Heart left ventricle (tissue), 16 donors: ENCODE measurements around the gene SMOC2. TPM values are rescaled to one million over a fixed set of nuclear protein-coding genes. Genes with fewer than 3 reads are reported as not detected.

Experiments used
- ATAC-seq, 4 donors: fragments of 200-7000 bp; cut with Tn5 transposase; one replicate each; pipeline ENCODE4 v1.9.1; 2020 to 2022; ENCODE audit warnings: moderate library complexity in 4 of 4, mild to moderate bottlenecking in 3 of 4, moderate number of reproducible peaks in 1 of 4
- DNase-seq, 5 donors: peaks; one replicate each; pipeline ENCODE4 v3.0.0-alpha.2; 2020
- H3K27ac ChIP-seq, 12 donors: fragments of 200-600 bp; sonication (generic) in 4 of 12; one replicate each; pipeline versions ENCODE4 v1.5.0 to v1.8.0; 2016 to 2022; ENCODE audit warnings: mild to moderate bottlenecking in 2 of 12
- H3K27me3 ChIP-seq, 9 donors: fragments of 200-600 bp; sonication (generic) in 2 of 9; one replicate each; pipeline versions ENCODE4 v1.5.1 to v1.8.0; 2016 to 2022; ENCODE audit warnings: mild to moderate bottlenecking in 3 of 9
- H3K36me3 ChIP-seq, 9 donors: fragments of 200-600 bp; sonication (generic) in 2 of 9; one replicate each; pipeline versions ENCODE4 v1.5.0 to v1.8.0; 2018 to 2022; ENCODE audit warnings: mild to moderate bottlenecking in 2 of 9
- H3K4me1 ChIP-seq, 12 donors: fragments of 200-600 bp; sonication (generic) in 4 of 12; one replicate each; pipeline versions ENCODE4 v1.5.0 to v1.8.0; 2016 to 2022; ENCODE audit warnings: mild to moderate bottlenecking in 3 of 12
- H3K4me3 ChIP-seq, 12 donors: fragments of 200-600 bp; sonication (generic) in 4 of 12; one replicate each; pipeline versions ENCODE4 v1.5.0 to v1.8.0; 2017 to 2022; ENCODE audit warnings: mild to moderate bottlenecking in 9 of 12, moderate library complexity in 4 of 12
- H3K9me3 ChIP-seq, 12 donors: fragments of 200-600 bp; sonication (generic) in 4 of 12; one replicate each; pipeline versions ENCODE4 v1.5.0 to v1.8.0; 2016 to 2022; ENCODE audit warnings: mild to moderate bottlenecking in 1 of 12
- CTCF ChIP-seq, 12 donors: fragments of 200-600 bp; sonication (generic) in 4 of 12; IDR thresholded peaks; one replicate each; pipeline versions ENCODE4 v1.5.0 to v1.8.0; 2018 to 2022; ENCODE audit warnings: antibody characterized with exemption in 12 of 12, mild to moderate bottlenecking in 5 of 12
- POLR2A ChIP-seq, 2 donors: fragments of 450-650 bp; IDR thresholded peaks; one replicate each; pipeline ENCODE4 v1.6.1; 2017; ENCODE audit warnings: antibody characterized with exemption in 2 of 2, mild to moderate bottlenecking in 2 of 2, moderate library complexity in 2 of 2
- WGBS, 4 donors: extraction: QIAGEN DNeasy Blood & Tissue Kit in 2 of 4; methylation state at CpG; one replicate each; pipeline versions ENCODE4 v1.1.5 to v1.1.7; 2013 to 2018; 5-methylcytosine and 5-hydroxymethylcytosine counted together
- intact Hi-C, 10 donors: fragments of 100-400 bp; cut with DNase I; formaldehyde crosslinking; loops; one replicate each; pipeline versions ENCODE4 v1.11.1 to v1.14.2; 2022
- polyA plus RNA-seq, 2 donors: library from polyadenylated mRNA; stranded (reverse); fragments of 200-250 nt; gene quantifications; one replicate each; pipeline ENCODE4 v1.2.3, GENCODE V29; 2013
- total RNA-seq, 9 donors: library from RNA; depleted of rRNA in 2 of 9; stranded (reverse); fragments of >200 nt in 2 of 9; fragmentation: NEBNext Ultra II Directional in 3 of 9; extraction: Animal tissue kit (Norgen Biotek cat#: 25700) in 3 of 9; gene quantifications; one replicate each; pipeline versions ENCODE4 v1.1.0 to v1.2.4, GENCODE V29; 2016 to 2023
- donor health status: ischemic (EF 13 %, LVEDD 7.1; RV severe dilation, severe dysfunction).
- donor health status: healthy with polysubstance abuse.
- donor health status: DM: no; HTN: yes; CAD: no.
- donor health status: DM: no; HTN: no; CAD: no.
- donor health status: ischemic (EF 25% LVEDD 6.9; RV normal size, moderate dysfunction).
- donor health status: ischemic (EF 25% LVEDD 5.7; RV mildly dilated, moderate dysfunction).
- donor health status: healthy.
- donor health status: DM: yes; HTN: yes; CAD: no.
- donor health status: ischemic (EF 35%, LVEDD 5.7; RV mildly dilated, moderate dysfunction).
- donor health status: nonischemic (EF 11% LVEDD 7.7; RV severe dilation, severe dysfunction).
- donor health status: DM: yes; HTN: yes; CAD: no.
- donor health status: PGD.
- donor health status: ischemic (EF 29% LVEDD 5.4; RV normal size, mild dysfunction).
- donor health status: nonischemic (EF 23%, LVEDD 6.1; RV moderate dilation, normal function).

SMOC2 gene
- total and polyA plus RNA-seq, 11 donors = 5.9 to 44.2 (median 15.7) TPM

GRCh38 chr6:168504366-168504765, 63.4 kb downstream of the SMOC2 start:
- intact Hi-C loops = no loop called here
- no peak overlapping the region for H3K4me3 ChIP-seq
- TF ChIP-seq POLR2A (IDR thresholded peaks at IDR 0.05) = no peak
- no peak for TF ChIP-seq CTCF (IDR thresholded peaks at IDR 0.05)
- no peak for ATAC-seq
- 93 to 98% (median 94%) methylated on average over 3 of the region's 3 CpGs for WGBS, 4 donors
- peaks cover 0 to 10% (median 0%) of the 10 kb centered on the region in 9 donors for H3K27me3 ChIP-seq
- no peaks in the 10 kb centered on the region for H3K9me3 ChIP-seq
- DNase-seq = no peak
- no peaks in the 10 kb centered on the region for H3K4me1 ChIP-seq
- H3K27ac ChIP-seq = no peak overlapping the region
- H3K36me3 ChIP-seq = no peaks in the 10 kb centered on the region

GRCh38 chr6:168506460-168506859, 65.5 kb downstream of the SMOC2 start:
- ATAC-seq = no peak
- Histone ChIP-seq H3K36me3 (peaks cover 0 to 11% (median 0%) of the 10 kb centered on the region in 9 donors), H3K27me3 (peaks cover 0 to 10% (median 0%) of the 10 kb centered on the region in 9 donors), H3K27ac (no peak overlapping the region), H3K9me3 (no peaks in the 10 kb centered on the region), H3K4me3 (no peak overlapping the region), H3K4me1 (no peaks in the 10 kb centered on the region)
- WGBS, 4 donors = 73 to 84% (median 73%) methylated on average over 5 of the region's 5 CpGs
- no peak for DNase-seq
- intact Hi-C loops = no loop called here
- TF ChIP-seq POLR2A (IDR thresholded peaks at IDR 0.05) (no peak), CTCF (IDR thresholded peaks at IDR 0.05) (no peak)

GRCh38 chr6:168507297-168507696, 66.3 kb downstream of the SMOC2 start:
- intact Hi-C loops = no loop called here
- WGBS, 4 donors = 59 to 67% (median 63%) methylated on average over 12 of the region's 12 CpGs

GRCh38 chr6:168507730-168508129, 66.7 kb downstream of the SMOC2 start:
- no peaks in the 10 kb centered on the region for H3K4me1 ChIP-seq
- H3K27ac ChIP-seq = no peak overlapping the region
- peaks cover 0 to 12% (median 0%) of the 10 kb centered on the region in 9 donors for H3K36me3 ChIP-seq
- peaks cover 0 to 4% (median 0%) of the 10 kb centered on the region in 9 donors for H3K27me3 ChIP-seq
- no peaks in the 10 kb centered on the region for H3K9me3 ChIP-seq
- WGBS, 4 donors = 91 to 95% (median 93%) methylated on average over 8 of the region's 8 CpGs
- H3K4me3 ChIP-seq = no peak overlapping the region
- no peak for TF ChIP-seq CTCF (IDR thresholded peaks at IDR 0.05)
- TF ChIP-seq POLR2A (IDR thresholded peaks at IDR 0.05) = no peak
- no peak for DNase-seq
- intact Hi-C loops = no loop called here
- no peak for ATAC-seq

More at GRCh38 chr6:168507297-168507696, 66.3 kb downstream of the SMOC2 start:
- Histone ChIP-seq H3K36me3 (peaks cover 0 to 11% (median 0%) of the 10 kb centered on the region in 9 donors), H3K4me3 (no peak overlapping the region), H3K27ac (no peak overlapping the region), H3K9me3 (no peaks in the 10 kb centered on the region), H3K4me1 (no peaks in the 10 kb centered on the region), H3K27me3 (peaks cover 0 to 4% (median 0%) of the 10 kb centered on the region in 9 donors)
- DNase-seq (no peak), ATAC-seq (no peak)
- TF ChIP-seq CTCF (IDR thresholded peaks at IDR 0.05) = no peak
- TF ChIP-seq POLR2A (IDR thresholded peaks at IDR 0.05) = no peak
